ENCODE measurements around the gene ELMO1.
A peak's percentile ranks its signal among the peaks of the same experiment; 100 is the strongest.

The ELMO1 gene

DNA sequence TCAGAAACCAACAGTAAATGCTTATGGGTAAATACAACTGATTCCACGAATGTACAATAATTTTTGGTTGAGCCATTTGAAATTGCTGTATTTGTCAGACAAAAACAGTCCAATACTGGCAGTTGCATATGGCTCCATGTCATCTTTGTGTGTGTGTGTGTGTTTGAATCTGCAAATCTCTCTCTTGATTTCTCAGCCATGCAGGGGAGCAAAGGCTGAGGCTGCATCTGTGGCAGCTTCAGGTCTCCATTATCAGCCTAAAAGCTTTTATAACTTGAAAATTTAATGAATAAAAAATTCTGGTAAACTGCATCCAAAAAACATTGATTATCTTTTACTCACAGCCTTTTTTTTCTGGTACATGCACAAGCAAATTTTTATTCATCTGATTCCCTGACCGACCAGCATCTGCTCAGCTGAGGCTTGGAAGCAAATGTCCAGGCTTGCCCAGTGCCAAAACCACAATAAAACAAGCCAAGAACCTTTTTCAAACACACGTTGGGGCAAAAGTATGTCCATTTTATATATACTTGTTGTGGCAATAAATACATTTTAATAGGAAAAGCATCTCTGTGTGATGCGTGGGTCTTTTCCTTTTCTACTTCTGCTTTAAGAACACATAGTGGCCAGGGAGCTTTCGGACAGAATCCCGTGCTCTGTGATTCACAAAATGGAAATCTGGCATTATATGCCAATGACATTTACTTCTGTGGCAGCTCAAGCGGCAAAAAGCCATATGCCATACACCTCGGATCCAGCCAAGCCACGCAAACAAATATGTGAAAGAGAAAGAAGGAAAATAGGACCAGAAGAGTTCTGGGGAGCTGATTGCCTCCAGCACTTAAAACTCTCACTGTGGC lies 448.8 kb downstream of the ELMO1 start:
- H3K4me3 ChIP-seq (ENCODE audit: low read depth, low read length): no peak overlapping the region
- ChIA-PET CTCF (interaction anchor here (0.7 kb wide), 1 partner anchor 199 kb away, joined by 3 read pairs; no protein-coding TSS in a partner anchor), POLR2A (no interaction called here)
- TF ChIP-seq CTCF (IDR thresholded peaks at IDR 0.05; ENCODE audit: insufficient read depth, low read length, missing control alignments): no peak
- no peak for DNase-seq (ENCODE audit: low read depth, low spot score)

GRCh38 chr7:36995776-36996175 lies 452.9 kb downstream of the ELMO1 start:
- CTCF ChIA-PET: interaction anchor here (0.8 to 3.2 kb wide), 3 partner anchors 9 to 186 kb away, joined by 3 to 10 read pairs (median 5); no protein-coding TSS in a partner anchor
- DNase-seq (ENCODE audit: low read depth, low spot score): no peak
- POLR2A ChIA-PET: no interaction called here
- H3K4me3 ChIP-seq (ENCODE audit: low read depth, low read length): no peak overlapping the region
- TF ChIP-seq CTCF (IDR thresholded peaks at IDR 0.05; ENCODE audit: insufficient read depth, low read length, missing control alignments): no peak

GRCh38 chr7:36994456-36995112 lies 454.1 kb downstream of the ELMO1 start:
- no peak for TF ChIP-seq CTCF (IDR thresholded peaks at IDR 0.05; ENCODE audit: insufficient read depth, low read length, missing control alignments)
- ChIA-PET CTCF (interaction anchor here (1.8 to 13.7 kb wide), 3 partner anchors 185 to 207 kb away, joined by 7 to 298 read pairs (median 10); no protein-coding TSS in a partner anchor), POLR2A (no interaction called here)
- DNase-seq (ENCODE audit: low read depth, low spot score): no peak
- no peak overlapping the region for H3K4me3 ChIP-seq (ENCODE audit: low read depth, low read length)

- ChIA-PET CTCF (interaction anchor here (0.7 to 13.7 kb wide), 21 partner anchors 10 to 499 kb away, joined by 3 to 298 read pairs (median 5); no protein-coding TSS in a partner anchor), POLR2A (no interaction called here)
- TF ChIP-seq CTCF (IDR thresholded peaks at IDR 0.05; ENCODE audit: insufficient read depth, low read length, missing control alignments): peak; percentile 93
- DNase-seq (ENCODE audit: low read depth, low spot score): no peak
- H3K4me3 ChIP-seq (ENCODE audit: low read depth, low read length): no peak overlapping the region
These were observed 461.5 kb downstream of the ELMO1 start for GRCh38 chr7:36986948-36987724.

DNA sequence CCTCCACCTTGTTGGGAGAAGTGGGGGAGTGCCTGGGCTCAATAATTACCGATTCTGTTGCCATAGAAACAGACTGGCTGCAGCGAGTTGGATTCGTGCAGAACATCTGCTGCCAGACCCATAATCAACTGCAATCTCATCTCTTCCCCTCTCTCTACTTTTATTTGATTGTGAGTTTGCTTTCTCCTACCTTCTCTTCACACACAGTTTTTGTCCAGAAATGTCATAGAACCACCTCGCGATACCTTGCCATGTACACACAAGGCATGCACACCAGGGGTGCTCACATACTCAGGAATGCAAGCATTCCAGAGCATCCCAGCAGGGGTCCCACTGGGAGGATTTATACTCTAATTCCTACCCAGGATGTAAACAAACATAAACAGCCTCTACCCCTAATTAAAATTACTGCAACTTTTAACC lies 462.1 kb downstream of the ELMO1 start:
- ChIA-PET POLR2A (no interaction called here), CTCF (interaction anchor here (0.6 to 13.7 kb wide), 18 partner anchors 10 to 499 kb away, joined by 3 to 298 read pairs (median 4); no protein-coding TSS in a partner anchor)
- H3K4me3 ChIP-seq (ENCODE audit: low read depth, low read length): no peak overlapping the region
- DNase-seq (ENCODE audit: low read depth, low spot score): no peak
- no peak for TF ChIP-seq CTCF (IDR thresholded peaks at IDR 0.05; ENCODE audit: insufficient read depth, low read length, missing control alignments)
